SH-SY5Y (cell line): ENCODE results near the gene ORMDL3.

ENCODE experiments used
- GATA2 ChIP-seq: IDR thresholded peaks from 2 replicates; pipeline ENCODE4 v1.6.1; 2011; ENCODE audit warnings: mild to moderate bottlenecking, low read depth, low read length
- GATA3 ChIP-seq: IDR thresholded peaks from 2 replicates; pipeline ENCODE4 v1.6.1; 2011; ENCODE audit warnings: low read depth, mild to moderate bottlenecking, low read length, moderate library complexity

ORMDL3 gene

DNA sequence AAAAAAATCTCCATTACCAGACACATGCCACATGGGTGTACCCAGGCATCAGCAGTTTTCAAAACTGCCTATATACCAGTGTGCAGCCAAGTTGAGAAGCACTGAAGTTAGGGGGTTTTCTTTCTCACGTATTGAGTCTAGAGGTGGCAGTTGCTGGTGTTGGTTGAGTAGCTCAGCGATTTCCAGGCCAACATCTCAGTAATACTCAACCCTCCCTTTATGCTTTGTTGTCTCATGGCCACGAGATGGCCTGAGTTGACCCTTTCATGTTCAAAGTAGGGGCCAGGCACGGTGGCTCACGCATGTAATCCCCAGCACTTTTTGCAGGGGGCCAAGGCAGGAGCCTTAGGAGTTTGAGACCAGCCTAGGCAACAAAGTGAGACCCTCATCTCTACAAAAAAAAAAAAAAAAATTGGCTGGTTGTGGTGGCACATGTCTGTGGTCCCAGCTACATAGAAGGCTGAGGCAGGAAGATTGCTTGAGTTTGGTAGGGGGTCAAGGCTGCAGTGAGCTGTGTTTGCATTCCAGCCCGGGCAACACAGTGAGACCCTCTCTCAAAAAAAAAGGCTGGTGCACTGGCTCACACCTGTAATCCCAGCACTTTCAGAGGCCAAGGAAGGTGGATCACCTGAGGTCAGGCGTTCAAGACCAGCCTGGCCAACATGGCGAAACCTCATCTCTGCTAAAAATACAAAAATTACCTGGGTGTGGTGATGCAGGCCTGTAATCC lies 10.9 kb upstream of the ORMDL3 start:
- TF ChIP-seq GATA3 = no peak
- no peak for TF ChIP-seq GATA2

DNA sequence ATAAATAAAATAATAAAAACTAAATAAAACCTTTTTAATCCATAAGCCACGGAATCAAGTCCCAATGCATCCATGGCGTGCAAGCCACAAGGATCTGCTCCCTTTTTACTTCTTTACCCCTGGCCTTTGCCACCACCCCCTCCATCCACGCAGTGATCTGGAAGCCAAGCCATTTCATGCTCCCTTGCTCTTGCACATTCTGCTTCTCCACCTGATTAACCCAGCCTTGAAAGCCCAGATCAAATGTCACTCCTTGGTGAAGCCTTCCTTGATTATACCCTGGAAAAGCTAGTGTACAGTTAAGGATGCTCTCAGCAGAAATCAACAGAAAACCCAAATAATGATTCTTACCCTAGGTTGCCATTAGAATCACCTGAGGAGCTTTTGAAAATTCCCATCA lies 10.0 kb upstream of the ORMDL3 start:
- no peak for TF ChIP-seq GATA2
- no peak for TF ChIP-seq GATA3

DNA sequence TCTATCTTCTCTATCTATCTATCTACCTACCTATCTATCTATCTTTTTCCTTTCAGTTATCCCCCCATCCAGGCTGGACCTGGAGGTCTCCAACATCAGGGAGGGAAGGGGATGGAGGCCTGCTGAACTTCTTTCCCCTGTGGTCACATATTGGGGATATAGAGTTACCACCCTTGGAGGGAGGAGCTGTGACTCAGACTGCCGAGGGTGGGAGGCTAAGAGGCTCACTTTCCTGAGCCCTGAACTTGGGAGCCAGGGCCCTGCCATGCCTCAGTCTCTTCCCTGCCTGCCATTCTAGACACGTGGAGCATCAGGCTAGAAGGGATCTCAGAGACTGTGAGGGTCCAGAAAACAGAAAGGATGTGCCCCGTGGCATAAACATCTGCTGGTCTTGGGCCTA lies 8.5 kb upstream of the ORMDL3 start:
- TF ChIP-seq GATA2 (no peak), GATA3 (no peak)

DNA sequence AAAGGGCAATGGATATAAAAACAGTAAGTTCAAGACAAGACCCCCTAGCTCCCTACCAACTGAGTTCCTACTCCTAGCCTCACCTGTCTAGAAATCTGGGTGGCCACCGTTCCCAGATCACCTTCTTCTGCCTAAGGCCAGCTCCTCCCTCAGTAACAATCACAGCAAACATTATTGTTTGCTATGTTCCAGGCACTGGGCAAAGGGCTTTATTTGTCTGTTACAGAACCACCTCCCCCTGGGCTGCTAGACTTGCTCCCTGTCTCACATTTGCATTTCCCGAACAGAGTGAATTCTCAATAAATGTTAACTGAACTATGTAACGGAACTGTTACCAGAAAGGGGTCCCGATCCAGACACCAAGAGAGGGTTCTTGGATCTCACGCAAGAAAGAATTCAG lies 6.9 kb upstream of the ORMDL3 start:
- no peak for TF ChIP-seq GATA3

DNA sequence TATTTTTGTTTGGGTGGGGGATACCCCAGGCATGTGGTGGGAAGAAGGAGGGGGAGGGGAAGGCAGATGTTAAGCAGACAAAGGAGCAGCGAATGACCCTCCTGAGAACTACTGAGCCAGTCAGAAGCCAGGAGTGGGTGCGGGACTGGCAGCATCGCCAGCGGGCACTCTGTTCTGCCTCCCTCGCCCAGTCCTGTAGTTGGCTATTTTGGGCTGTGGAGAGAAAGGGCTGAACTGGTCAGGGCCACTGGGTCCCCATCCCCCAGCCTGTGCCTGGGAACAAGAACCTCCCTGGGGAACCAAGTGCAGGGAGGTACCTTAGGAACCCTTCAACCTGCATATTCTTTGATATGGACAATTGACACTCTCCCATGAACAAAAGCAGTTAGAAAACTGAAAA lies 6.5 kb upstream of the ORMDL3 start:
- TF ChIP-seq GATA3 = no peak
- TF ChIP-seq GATA2 = no peak

DNA sequence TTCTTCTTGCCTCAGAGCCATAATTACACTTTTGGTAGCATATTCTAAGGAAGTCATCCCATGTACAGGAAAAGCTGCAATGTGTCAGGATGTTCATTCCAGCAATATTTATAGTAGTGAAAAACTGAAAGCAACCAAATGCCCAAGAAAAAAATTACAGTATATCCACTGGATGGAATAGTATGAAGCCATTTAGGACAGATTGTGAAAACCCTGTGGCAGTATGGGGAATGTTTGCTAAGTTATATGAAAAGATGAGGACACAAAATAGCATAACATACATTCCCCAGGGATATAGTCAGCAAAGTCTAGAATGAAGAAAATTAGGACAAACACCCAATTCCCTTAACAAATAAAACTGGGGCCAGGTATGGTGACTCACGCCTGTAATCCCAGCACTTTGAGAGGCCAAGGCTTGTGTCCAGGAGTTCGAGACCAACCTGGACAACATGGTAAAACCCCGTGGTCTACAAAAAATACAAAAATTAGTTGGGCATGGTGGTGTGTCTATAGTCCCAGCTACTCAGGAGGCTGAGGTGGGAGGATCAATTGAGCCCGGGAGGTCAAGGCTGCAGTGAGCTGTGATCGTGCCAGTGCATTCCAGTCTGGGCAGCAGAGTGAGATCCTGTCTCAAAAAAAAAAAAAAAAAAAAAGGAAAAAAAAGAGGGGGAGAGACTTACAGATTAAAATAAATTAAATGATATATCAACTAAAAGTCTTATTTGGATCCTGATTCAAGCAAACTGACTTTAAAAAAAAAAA lies 2.4 kb upstream of the ORMDL3 start:
- no peak for TF ChIP-seq GATA2
- no peak for TF ChIP-seq GATA3

DNA sequence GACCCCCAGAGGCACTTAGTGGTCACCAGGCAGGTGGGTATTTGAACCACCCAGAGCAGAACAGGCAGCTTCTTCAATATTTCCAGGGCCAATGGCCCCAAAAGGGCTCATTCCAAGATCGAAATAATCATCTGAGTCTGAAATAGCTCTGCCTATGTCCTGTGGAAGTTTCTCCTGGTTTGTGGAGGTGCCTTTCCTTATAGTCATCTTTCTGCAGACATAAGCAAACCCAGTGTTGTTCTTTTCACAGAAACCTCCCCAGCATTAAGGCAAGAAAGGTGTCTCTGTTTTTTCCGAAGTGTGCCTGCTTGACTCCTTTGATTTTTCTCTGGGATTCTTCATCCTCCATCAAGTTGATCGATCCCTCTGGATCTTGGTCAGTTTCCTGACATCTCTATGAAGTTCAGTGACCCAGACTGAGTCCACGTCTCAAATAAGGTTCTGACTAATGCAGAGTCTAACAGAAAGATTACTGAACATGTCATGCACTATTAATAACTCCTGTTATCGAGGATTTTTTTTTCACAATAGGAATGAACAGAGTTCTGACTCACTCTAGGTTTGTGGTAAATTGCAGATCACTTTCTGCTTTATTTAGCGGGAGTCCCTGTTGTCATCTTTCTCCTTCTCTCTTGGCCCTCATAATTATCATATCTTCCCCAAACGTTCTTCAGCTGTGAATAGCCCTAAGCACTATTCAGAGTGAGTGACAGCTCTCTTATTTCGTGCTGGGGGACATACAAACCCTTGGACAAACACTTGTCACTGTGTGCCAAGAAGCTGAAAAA lies 1.7 kb upstream of the ORMDL3 start:
- TF ChIP-seq GATA2 (no peak), GATA3 (no peak)

DNA sequence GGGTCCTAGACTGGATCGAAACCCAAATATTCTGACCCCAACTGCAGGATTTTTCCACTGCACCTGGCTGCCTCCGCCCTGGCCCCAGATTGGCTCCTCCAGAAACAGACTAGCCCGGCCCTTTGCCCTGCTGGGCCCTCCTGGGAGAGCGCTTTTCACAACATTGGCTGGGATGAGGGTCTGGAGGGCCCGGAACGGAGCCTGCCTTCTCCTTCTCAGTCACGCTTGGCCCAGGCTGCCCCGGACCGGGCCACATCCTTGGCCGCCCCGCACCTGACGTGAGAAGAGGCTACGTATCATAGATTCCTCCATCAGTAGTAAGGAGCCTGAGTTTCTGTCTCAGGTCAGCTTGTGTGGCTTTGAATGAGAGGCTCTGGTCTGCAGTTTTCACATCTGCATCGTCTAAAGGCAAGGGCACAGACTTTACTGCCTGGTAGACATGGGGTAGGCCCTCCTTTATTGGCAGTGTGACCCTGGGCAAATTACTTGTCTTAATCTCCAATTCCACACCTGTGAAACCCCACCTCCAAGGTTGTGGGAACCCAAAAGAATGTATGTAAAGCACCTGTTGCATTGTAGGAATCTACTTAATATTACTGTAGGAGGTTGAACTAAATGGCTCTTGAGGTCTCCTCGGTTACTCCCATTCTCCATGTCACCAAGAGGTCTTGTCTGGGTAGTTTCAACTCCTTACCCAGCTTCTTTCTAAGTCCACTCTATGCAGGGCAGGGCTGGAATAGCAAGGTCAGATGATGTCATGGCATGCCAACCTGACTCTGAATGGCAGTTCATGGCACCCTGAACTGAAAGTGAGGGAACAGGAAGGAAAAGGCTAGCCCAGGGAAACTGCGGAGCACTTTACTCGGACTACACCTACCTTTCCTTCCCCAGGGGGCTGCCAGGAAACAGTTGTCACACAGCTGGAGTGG lies 792 bp upstream of the ORMDL3 start:
- no peak for TF ChIP-seq GATA3
- no peak for TF ChIP-seq GATA2

DNA sequence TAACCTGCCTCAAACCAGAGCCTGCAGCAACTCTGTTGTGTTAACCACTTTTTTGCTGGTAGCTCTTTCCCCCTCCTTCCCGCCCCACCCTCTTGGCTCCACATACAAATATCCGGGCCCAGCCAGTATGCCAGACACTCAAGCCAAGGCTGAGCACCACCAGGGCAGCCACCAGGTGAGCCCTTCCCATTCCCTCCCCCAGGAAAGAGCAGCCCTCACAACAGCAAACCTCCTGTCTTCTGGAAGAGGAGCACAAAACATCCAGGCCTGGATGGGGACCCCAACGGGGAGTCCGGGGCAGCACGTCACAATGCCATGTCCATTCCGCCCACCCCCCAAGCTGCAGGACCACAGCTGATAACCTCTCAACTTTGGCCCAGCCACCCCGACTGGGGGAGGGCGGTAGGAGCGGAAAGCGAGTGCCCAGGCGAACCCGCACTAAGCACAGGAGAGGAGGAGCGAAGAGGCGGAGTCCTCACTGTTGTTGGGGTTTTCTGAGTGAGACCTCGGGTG lies 757 bp downstream of the ORMDL3 start:
- TF ChIP-seq GATA3 (no peak), GATA2 (no peak)

DNA sequence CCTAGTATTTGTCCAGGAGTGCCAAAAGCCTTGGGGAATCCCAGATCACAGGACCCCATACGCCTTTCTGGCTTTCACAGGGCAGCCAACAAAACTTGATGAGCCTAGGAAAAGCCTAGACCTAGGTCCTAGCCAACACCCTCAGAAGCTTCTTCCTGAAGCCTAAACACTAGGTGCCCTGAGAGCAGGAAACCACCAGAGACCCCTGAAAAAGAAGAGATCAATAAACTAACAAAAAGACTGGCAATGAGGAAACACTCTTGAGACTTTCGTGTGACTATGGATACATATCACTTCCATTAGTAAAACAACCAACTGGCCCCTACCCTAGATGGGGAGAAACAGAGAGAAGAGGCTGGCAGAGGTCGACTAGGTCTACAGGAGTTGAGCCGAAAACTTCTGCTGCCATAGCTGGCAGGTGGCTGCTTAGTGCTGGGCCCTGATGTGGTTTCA lies 1.2 kb downstream of the ORMDL3 start:
- TF ChIP-seq GATA2 (no peak), GATA3 (no peak)

DNA sequence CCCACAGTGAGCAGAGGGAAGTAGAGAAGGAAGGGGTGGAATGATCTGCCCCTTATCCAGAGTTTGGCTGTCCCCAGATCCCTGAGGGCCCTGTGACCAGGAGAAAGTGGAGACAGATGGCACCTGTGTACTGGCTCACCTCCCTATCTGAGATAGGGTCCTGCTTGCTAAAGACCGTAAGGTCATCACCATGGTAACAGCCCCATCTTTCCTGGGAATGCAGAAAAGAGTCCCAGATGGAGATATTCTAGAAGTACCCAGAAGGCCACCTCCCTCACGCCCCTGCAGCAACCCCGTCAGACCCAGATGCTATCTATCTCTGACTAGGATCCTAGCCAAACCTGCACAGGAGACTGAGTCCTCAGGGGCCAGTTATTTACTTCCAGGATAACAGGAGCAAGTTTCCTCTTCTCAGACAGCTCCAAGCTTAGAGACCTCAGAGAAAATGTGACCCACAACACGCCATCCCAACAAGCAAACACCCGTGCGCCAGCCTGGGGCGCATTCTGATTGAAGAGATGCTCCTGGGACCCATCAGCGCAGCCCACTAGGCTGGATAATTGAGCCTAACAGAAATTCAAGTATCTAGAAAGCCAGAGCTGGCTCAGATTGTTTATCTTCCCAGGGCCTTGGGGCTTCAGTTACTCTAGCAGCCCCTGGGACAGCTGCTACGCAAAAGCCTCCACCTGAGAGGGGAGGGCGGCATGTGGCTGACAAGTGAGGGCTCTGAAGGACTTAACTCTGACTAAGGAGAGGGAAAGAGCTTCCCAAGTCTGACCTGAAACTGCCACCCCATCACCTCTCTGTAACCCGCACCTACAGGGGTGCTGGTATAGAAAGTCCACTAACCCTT lies 1.9 kb downstream of the ORMDL3 start:
- TF ChIP-seq GATA2 (no peak), GATA3 (no peak)

DNA sequence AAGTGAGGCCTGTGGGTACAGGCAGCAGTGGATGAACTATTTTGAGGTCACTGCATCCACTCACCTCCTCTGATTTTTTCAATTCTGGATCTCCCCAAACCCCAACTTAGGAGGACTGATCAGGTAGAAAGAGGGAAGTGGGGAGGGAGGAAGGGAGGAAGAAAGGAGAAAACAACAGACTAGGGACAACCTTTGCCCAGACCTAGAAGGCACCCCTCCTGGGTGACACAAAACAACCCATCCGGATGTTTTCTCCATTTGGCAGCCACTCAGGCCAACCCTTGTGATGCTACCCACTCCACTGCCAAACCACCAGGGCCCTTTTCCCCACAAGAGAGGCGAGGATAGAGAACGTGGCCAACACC lies 2.7 kb downstream of the ORMDL3 start:
- TF ChIP-seq GATA3 (no peak), GATA2 (no peak)
